Stomach (tissue), 4 donors: ENCODE results near the gene CFAP91.

ENCODE experiments used
- POLR2A ChIP-seq, 4 donors: fragments of 450-650 bp; IDR thresholded peaks; one replicate each; pipeline ENCODE4 v1.6.1; 2016; ENCODE audit warnings: antibody characterized with exemption in 4 of 4, control low read depth in 2 of 4, mild to moderate bottlenecking in 1 of 4, moderate library complexity in 1 of 4
- POLR2AphosphoS5 ChIP-seq, 3 donors: sonication (generic); formaldehyde crosslinking; IDR thresholded peaks; one replicate each; pipeline ENCODE4 v1.6.1; 2016; ENCODE audit warnings: antibody characterized with exemption in 3 of 3
- TF ChIP-seq, protein P1 (sequence below), 7 experiments: fragments of 450-650 bp in 4 of 7; fragments of 200-600 bp in 3 of 7; sonication (generic) in 3 of 7; IDR thresholded peaks; one replicate each; pipeline ENCODE4 v1.5.1; 2016 to 2019; ENCODE audit warnings: antibody characterized with exemption in 7 of 7, control low read depth in 2 of 7, mild to moderate bottlenecking in 1 of 7

DNA sequence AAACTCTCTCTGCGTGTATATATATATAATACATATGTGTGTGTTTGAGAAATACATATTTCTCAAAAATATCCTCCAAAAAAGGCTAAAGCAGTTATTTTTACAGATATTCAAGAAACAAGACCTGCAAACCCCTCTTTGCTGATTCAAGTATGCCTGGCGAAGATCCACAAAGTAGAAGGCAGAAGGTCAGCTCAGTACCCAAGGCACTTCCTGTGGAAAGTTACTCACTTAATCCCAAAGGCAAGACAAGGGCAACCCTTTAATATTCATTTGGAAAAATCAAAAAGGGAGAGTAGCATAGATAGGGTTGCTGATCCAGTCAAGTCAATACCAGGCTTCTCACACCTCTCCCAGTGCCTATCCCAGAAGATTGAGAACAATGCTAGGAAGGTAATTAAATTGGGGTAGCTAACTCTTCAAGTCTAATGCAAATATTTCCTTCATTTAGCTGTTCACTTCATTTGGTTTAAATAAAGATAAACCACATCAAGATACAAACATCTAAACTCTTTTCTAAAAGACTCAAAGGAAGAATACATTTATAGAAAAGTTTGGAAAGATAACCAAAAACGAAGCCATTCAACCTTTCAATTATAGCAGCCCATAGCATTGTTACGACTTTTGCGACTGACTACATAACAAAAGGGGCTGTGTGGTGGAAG is 32.8 kb upstream of the CFAP91 start:
- TF ChIP-seq POLR2AphosphoS5 (IDR thresholded peaks at IDR 0.05) (no peak), POLR2A (IDR thresholded peaks at IDR 0.05) (no peak)
- TF ChIP-seq, protein P1, sequence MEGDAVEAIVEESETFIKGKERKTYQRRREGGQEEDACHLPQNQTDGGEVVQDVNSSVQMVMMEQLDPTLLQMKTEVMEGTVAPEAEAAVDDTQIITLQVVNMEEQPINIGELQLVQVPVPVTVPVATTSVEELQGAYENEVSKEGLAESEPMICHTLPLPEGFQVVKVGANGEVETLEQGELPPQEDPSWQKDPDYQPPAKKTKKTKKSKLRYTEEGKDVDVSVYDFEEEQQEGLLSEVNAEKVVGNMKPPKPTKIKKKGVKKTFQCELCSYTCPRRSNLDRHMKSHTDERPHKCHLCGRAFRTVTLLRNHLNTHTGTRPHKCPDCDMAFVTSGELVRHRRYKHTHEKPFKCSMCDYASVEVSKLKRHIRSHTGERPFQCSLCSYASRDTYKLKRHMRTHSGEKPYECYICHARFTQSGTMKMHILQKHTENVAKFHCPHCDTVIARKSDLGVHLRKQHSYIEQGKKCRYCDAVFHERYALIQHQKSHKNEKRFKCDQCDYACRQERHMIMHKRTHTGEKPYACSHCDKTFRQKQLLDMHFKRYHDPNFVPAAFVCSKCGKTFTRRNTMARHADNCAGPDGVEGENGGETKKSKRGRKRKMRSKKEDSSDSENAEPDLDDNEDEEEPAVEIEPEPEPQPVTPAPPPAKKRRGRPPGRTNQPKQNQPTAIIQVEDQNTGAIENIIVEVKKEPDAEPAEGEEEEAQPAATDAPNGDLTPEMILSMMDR (IDR thresholded peaks at IDR 0.05), result no peak
